ENCODE results near the gene CLEC18A.

DNA sequence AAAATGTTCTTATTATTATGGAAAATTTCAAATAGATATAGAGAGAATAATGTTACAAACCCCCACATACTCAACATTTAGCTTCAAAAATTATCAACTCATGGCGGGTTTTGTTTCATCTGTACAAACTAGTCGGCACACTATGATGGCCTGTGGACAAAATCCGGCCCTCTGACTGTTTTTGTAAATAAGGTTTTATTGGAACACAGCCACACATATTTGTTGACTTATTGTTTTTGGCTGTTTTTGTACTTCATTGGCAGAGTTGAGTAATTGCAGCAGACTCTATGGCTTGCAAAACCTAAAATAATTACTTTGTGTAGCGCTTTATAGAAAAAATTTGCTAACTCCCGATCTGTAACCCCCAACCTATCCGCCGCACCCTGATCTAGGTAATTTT is 41.4 kb upstream of the CLEC18A start:
- TF ChIP-seq POLR2AphosphoS5 (IDR thresholded peaks at IDR 0.05), result no peak
- TF ChIP-seq POLR2A (IDR thresholded peaks at IDR 0.05), result no peak
- no peak for TF ChIP-seq EP300 (IDR thresholded peaks at IDR 0.05)
- TF ChIP-seq, protein P1, sequence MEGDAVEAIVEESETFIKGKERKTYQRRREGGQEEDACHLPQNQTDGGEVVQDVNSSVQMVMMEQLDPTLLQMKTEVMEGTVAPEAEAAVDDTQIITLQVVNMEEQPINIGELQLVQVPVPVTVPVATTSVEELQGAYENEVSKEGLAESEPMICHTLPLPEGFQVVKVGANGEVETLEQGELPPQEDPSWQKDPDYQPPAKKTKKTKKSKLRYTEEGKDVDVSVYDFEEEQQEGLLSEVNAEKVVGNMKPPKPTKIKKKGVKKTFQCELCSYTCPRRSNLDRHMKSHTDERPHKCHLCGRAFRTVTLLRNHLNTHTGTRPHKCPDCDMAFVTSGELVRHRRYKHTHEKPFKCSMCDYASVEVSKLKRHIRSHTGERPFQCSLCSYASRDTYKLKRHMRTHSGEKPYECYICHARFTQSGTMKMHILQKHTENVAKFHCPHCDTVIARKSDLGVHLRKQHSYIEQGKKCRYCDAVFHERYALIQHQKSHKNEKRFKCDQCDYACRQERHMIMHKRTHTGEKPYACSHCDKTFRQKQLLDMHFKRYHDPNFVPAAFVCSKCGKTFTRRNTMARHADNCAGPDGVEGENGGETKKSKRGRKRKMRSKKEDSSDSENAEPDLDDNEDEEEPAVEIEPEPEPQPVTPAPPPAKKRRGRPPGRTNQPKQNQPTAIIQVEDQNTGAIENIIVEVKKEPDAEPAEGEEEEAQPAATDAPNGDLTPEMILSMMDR (IDR thresholded peaks at IDR 0.05), result no peak

Measured in sigmoid colon (tissue), 4 donors.